ENCODE results near the gene PARD6B. TPM values are rescaled to one million over a fixed set of nuclear protein-coding genes. Genes with fewer than 3 reads are reported as not detected.
"Not testable (repeated sequence)": the region's sequence is repeated elsewhere in the genome, so short reads cannot be mapped to it uniquely, and the experiment has no call there.

PARD6B gene
- total RNA-seq, 1 donor from 2014 or later, result 45.7 TPM

- Histone ChIP-seq H3F3A (ENCODE audit: low read depth) (peaks cover 32% of the 10 kb centered on the region), H3K36me3 (no peaks in the 10 kb centered on the region), H3K9ac (no peak overlapping the region), H2AFZ (replicated peaks) (no peak overlapping the region), H3K4me1 (peaks cover 28% of the 10 kb centered on the region), H3K79me2 (ENCODE audit: low read depth) (no peaks in the 10 kb centered on the region), H3K27ac (no peak overlapping the region), H4K20me1 (ENCODE audit: low read depth) (no peaks in the 10 kb centered on the region), H3K4me3 (no peak overlapping the region), H3K9me3 (ENCODE audit: low read depth) (no peaks in the 10 kb centered on the region), H3K27me3 (no peaks in the 10 kb centered on the region), H3K4me2 (no peak overlapping the region)
- H3K4me3 Mint-ChIP-seq, result no peak overlapping the region
- peaks cover 35% of the 10 kb centered on the region for H3K4me1 Mint-ChIP-seq
- H3K9me3 Mint-ChIP-seq, result no peaks in the 10 kb centered on the region
- peaks cover 8% of the 10 kb centered on the region for H3K27me3 Mint-ChIP-seq (ENCODE audit: insufficient read depth, low read depth)
- no peak for DNase-seq (ENCODE audit: low spot score)
- TF ChIP-seq CTCF (IDR thresholded peaks at IDR 0.05), result no peak
- TF ChIP-seq EZH2phosphoT487 (IDR thresholded peaks at IDR 0.05), result no peak
- TF ChIP-seq EZH2 (IDR thresholded peaks at IDR 0.05), result no peak
- no peak overlapping the region for H3K27ac Mint-ChIP-seq
- H3K36me3 Mint-ChIP-seq, result no peaks in the 10 kb centered on the region
Measured at GRCh38 chr20:50693001-50693400, 38.4 kb upstream of the PARD6B start.

- H3K27ac Mint-ChIP-seq, result no peak overlapping the region
- H3K4me3 ChIP-seq, result no peak overlapping the region
- no peaks in the 10 kb centered on the region for H3K36me3 ChIP-seq
- H3K9ac ChIP-seq, result no peak overlapping the region
- no peak overlapping the region for H3K4me2 ChIP-seq
- no peaks in the 10 kb centered on the region for H4K20me1 ChIP-seq (ENCODE audit: low read depth)
- no peak overlapping the region for H3K4me3 Mint-ChIP-seq
- no peaks in the 10 kb centered on the region for H3K36me3 Mint-ChIP-seq
- H3K4me1 ChIP-seq, result peaks cover 28% of the 10 kb centered on the region
- no peaks in the 10 kb centered on the region for H3K9me3 Mint-ChIP-seq
- no peak overlapping the region for H3K27ac ChIP-seq
- H3K79me2 ChIP-seq (ENCODE audit: low read depth), result no peaks in the 10 kb centered on the region
- no peak for DNase-seq (ENCODE audit: low spot score)
- TF ChIP-seq CTCF (IDR thresholded peaks at IDR 0.05) (no peak), EZH2 (IDR thresholded peaks at IDR 0.05) (no peak), EZH2phosphoT487 (IDR thresholded peaks at IDR 0.05) (no peak)
- no peaks in the 10 kb centered on the region for H3K9me3 ChIP-seq (ENCODE audit: low read depth)
- peaks cover 32% of the 10 kb centered on the region for H3K4me1 Mint-ChIP-seq
- H3F3A ChIP-seq (ENCODE audit: low read depth), result peaks cover 32% of the 10 kb centered on the region
- no peak overlapping the region for H2AFZ ChIP-seq (replicated peaks)
- no peaks in the 10 kb centered on the region for H3K27me3 ChIP-seq
- peaks cover 6% of the 10 kb centered on the region for H3K27me3 Mint-ChIP-seq (ENCODE audit: insufficient read depth, low read depth)
Measured at GRCh38 chr20:50694379-50695134, 36.8 kb upstream of the PARD6B start.

GRCh38 chr20:50695135-50695872, 36.1 kb upstream of the PARD6B start:
- H3K4me3 Mint-ChIP-seq, result no peak overlapping the region
- peaks cover 28% of the 10 kb centered on the region for H3F3A ChIP-seq (ENCODE audit: low read depth)
- no peak overlapping the region for H3K9ac ChIP-seq
- H3K9me3 ChIP-seq (ENCODE audit: low read depth), result no peaks in the 10 kb centered on the region
- no peaks in the 10 kb centered on the region for H3K9me3 Mint-ChIP-seq
- H3K36me3 ChIP-seq, result no peaks in the 10 kb centered on the region
- H3K4me2 ChIP-seq, result no peak overlapping the region
- no peaks in the 10 kb centered on the region for H3K27me3 ChIP-seq
- no peak overlapping the region for H3K4me3 ChIP-seq
- H3K27me3 Mint-ChIP-seq (ENCODE audit: insufficient read depth, low read depth), result peaks cover 6% of the 10 kb centered on the region
- no peaks in the 10 kb centered on the region for H3K79me2 ChIP-seq (ENCODE audit: low read depth)
- H3K27ac Mint-ChIP-seq, result no peak overlapping the region
- H3K36me3 Mint-ChIP-seq, result no peaks in the 10 kb centered on the region
- no peak overlapping the region for H3K27ac ChIP-seq
- H4K20me1 ChIP-seq (ENCODE audit: low read depth), result no peaks in the 10 kb centered on the region
- TF ChIP-seq EZH2 (IDR thresholded peaks at IDR 0.05), result no peak
- TF ChIP-seq CTCF (IDR thresholded peaks at IDR 0.05), result no peak
- TF ChIP-seq EZH2phosphoT487 (IDR thresholded peaks at IDR 0.05), result no peak
- H2AFZ ChIP-seq (replicated peaks), result no peak overlapping the region
- H3K4me1 ChIP-seq, result peaks cover 22% of the 10 kb centered on the region
- H3K4me1 Mint-ChIP-seq, result peaks cover 26% of the 10 kb centered on the region
- no peak for DNase-seq (ENCODE audit: low spot score)

- not testable (repeated sequence) for H3K9me3 Mint-ChIP-seq; H3K36me3 Mint-ChIP-seq; H3K9ac ChIP-seq; H3K4me3 Mint-ChIP-seq; H3F3A ChIP-seq (ENCODE audit: low read depth); H3K36me3 ChIP-seq; H4K20me1 ChIP-seq (ENCODE audit: low read depth); H2AFZ ChIP-seq (replicated peaks); H3K27me3 Mint-ChIP-seq (ENCODE audit: insufficient read depth, low read depth); H3K79me2 ChIP-seq (ENCODE audit: low read depth); H3K27me3 ChIP-seq; H3K4me3 ChIP-seq; H3K27ac Mint-ChIP-seq; DNase-seq (ENCODE audit: low spot score); H3K4me1 Mint-ChIP-seq; H3K4me1 ChIP-seq; H3K4me2 ChIP-seq; H3K9me3 ChIP-seq (ENCODE audit: low read depth); H3K27ac ChIP-seq
Measured at GRCh38 chr20:50698255-50698654, 33.1 kb upstream of the PARD6B start.
